ENCODE results near the gene SRGAP2C.
"Not testable (repeated sequence)": the region's sequence is repeated elsewhere in the genome, so short reads cannot be mapped to it uniquely, and the experiment has no call there.

DNA sequence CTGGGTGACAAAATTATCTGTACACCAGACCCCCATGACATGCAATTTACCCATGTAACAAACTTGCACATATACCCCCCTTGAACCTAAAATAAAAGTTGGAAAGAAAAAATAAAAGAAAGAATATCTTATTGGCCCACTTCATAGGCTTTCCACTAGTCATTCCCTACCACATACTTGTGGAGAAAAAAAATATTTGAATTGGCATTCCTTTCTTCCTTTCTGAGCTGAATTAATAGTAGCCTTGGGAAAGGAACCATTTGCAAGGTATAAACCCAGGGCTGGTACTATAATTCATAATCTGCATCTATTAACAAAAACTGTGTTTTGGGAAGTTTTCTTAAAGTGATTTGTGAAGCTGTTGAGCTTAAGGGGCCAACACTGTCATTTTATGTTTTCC, 140.0 kb downstream of the SRGAP2C start:
- not testable (repeated sequence) for TF ChIP-seq CTCF, POLR2A (IDR thresholded peaks at IDR 0.05)
